GM13976 (cell line): Measurements from ENCODE around the gene TRAM2.

Experiments
- DNase-seq: peaks from one replicate; pipeline ENCODE4 v3.0.0; 2012; ENCODE audit warnings: low spot score
- in situ Hi-C: fragments of 300-500 bp; cut with MboI; formaldehyde crosslinking; loops from one replicate; pipeline ENCODE4 v1.12.0; 2022; ENCODE audit warnings: low sequenced_read_pairs, mixed read lengths, inconsistent platforms; ENCODE audit not compliant: unreplicated experiment
- TF ChIP-seq, protein P1 (sequence below): IDR thresholded peaks from 2 replicates; pipeline ENCODE4 v1.5.1; 2012; ENCODE audit warnings: borderline replicate concordance, mild to moderate bottlenecking; ENCODE audit not compliant: insufficient read depth; ENCODE audit errors: extremely low read depth, missing control alignments, control extremely low read depth

TRAM2 gene

DNA sequence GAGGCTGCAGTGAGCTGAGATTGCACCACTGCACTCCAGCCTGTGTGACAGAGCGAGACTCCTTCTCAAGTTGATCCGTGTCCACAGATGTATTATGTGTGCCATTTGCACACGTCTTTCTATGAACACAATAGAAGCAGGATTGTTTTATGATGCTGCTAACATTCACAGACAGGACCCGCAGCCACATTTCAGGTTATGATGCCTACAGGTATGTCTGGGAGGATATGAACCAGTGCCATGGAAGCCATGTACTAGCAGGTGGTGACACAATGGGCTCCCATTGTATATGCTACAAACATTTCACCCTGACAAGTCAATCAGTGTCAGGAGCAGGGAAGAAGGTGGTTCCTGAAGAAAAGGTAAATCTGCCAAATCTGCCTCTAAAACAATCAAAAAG, 4.3 kb downstream of the TRAM2 start:
- in situ Hi-C loops: no loop called here
- TF ChIP-seq, protein P1, sequence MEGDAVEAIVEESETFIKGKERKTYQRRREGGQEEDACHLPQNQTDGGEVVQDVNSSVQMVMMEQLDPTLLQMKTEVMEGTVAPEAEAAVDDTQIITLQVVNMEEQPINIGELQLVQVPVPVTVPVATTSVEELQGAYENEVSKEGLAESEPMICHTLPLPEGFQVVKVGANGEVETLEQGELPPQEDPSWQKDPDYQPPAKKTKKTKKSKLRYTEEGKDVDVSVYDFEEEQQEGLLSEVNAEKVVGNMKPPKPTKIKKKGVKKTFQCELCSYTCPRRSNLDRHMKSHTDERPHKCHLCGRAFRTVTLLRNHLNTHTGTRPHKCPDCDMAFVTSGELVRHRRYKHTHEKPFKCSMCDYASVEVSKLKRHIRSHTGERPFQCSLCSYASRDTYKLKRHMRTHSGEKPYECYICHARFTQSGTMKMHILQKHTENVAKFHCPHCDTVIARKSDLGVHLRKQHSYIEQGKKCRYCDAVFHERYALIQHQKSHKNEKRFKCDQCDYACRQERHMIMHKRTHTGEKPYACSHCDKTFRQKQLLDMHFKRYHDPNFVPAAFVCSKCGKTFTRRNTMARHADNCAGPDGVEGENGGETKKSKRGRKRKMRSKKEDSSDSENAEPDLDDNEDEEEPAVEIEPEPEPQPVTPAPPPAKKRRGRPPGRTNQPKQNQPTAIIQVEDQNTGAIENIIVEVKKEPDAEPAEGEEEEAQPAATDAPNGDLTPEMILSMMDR: no peak
- no peak for DNase-seq

DNA sequence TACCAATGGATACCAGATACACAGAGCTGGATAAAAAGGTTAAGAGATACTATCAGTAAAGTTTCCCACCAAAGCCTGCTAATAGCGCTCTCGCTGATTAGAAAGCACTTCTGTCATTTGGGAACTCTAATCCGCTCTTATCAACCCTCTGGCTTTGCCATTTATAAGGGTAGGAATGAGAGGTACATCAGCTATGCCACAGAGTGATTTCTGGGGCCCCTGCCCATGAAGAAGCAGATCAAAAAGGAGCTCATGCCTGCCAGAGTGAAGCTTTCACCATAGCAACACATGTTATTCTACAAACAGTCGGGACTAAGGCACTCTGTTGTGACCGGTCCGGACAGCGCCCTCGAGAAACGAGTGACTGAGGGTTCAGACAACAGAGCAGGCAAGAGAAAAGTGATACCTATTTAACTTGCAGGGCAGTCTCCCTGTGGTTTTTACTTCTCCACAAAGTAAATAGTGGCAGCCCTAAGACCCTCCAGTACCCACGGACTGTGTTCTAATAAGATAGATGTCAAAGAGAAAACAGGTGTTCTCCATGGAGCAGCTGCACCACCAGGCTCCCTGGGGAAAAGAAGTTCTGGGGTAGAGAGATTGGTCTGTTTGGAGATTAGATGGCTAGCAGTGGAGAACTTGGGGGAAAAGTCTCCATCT, 5.6 kb downstream of the TRAM2 start:
- TF ChIP-seq, protein P1: no peak
- DNase-seq: no peak
- in situ Hi-C loops: no loop called here

DNA sequence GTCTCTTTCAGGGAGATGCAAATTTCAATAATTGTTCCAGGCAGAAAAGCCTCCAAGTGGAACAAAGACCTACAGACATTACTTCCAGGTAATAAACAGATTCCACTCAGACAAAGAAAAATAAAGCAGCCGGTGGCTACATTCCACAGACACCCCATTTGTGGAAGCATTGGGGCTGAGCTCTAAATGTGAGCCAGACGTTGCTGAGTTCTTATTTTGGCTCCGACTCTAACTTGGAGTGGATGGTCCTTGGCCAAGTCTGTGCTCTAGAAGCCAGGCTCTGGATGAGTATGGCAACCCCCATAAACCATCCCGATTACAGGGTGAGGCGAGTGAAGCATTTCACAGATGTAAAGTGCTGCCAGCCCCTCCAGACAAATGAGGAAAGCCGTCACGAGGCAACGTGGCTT, 6.6 kb downstream of the TRAM2 start:
- no peak for DNase-seq
- in situ Hi-C loops: no loop called here
- TF ChIP-seq, protein P1: no peak

DNA sequence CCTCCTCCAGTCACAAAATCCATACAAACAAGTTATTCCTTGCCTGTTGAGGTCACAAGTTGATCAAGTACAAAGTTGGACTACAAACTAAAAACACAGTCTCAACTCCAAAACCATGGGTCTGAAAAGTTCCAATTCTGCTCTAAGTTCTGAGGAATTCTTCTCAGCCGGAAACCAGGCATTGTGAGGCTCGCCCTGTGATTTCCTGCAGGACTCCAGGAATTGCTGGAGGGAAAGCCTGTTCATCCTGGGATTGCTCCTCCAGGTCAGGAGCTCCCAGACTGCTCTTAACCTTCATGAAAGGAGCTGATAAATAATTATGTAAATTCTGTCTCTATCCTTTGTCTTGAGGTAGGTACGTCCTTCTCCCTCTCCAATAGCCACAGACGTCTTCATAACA, 8.5 kb downstream of the TRAM2 start:
- in situ Hi-C loops: no loop called here
- DNase-seq: no peak
- TF ChIP-seq, protein P1: no peak

DNA sequence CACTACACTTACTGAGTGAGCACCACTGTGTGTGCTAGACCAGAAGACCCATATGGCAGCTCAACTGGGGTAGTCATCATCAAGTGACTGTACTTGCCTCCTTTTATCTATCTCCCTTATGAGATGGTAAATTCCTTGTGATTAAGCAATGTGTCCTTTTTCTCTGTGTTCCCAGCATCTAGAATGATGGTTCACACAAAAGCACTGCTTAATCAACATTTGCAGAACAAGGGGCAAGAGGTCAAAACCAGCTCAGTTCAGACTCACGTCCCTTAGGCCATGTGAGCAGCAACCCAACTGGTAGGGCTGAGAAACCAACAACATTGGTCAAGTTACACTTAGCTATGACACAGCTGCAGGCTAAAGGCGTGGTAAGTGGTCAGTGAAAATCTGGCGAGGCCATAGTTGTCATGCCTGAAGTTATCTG, 10.0 kb downstream of the TRAM2 start:
- in situ Hi-C loops: no loop called here
- DNase-seq: no peak
- TF ChIP-seq, protein P1: no peak

DNA sequence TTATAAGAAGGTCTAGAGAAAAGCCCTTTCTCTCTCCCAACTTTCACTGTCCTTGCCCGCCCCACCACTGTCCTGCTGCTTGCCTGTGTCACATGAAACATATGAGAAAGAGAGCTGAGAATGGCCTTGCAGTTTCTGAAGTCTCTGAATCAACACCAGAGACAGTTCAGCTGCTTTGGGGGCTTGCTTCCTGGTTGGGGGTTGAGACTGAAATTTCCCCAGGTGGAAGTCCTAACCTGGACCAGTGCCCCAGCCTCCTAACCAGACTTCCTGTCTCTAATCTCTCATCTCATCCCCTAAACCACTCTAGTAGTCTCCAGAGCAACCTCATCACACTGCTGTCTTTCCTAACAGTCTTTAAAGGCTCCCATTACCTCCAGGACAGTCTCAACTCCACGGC, 10.7 kb downstream of the TRAM2 start:
- in situ Hi-C loops: no loop called here
- no peak for DNase-seq
- TF ChIP-seq, protein P1: no peak
